ENCODE data around the gene FAM210A.

Gene FAM210A

GRCh38 chr18:13649397-13650390 is 76.7 kb downstream of the FAM210A start:
- no peak for DNase-seq
- H3K27me3 ChIP-seq (ENCODE audit: insufficient read depth, low read depth, severe bottlenecking) = no peaks in the 10 kb centered on the region
- no peak overlapping the region for H3K4me3 ChIP-seq (ENCODE audit: low read depth, low read length)
- H3K9me3 ChIP-seq (ENCODE audit: severe bottlenecking) = no peaks in the 10 kb centered on the region
- no peak for TF ChIP-seq CTCF (IDR thresholded peaks at IDR 0.05; ENCODE audit: low read depth, low read length)
- no peaks in the 10 kb centered on the region for H3K36me3 ChIP-seq
- no peak overlapping the region for H3K27ac ChIP-seq

GRCh38 chr18:13647761-13648160 is 78.6 kb downstream of the FAM210A start:
- DNase-seq = no peak
- H3K36me3 ChIP-seq = no peaks in the 10 kb centered on the region
- H3K27ac ChIP-seq = no peak overlapping the region
- no peak overlapping the region for H3K4me3 ChIP-seq (ENCODE audit: low read depth, low read length)
- TF ChIP-seq CTCF (IDR thresholded peaks at IDR 0.05; ENCODE audit: low read depth, low read length) = no peak
- H3K9me3 ChIP-seq (ENCODE audit: severe bottlenecking) = no peaks in the 10 kb centered on the region
- H3K27me3 ChIP-seq (ENCODE audit: insufficient read depth, low read depth, severe bottlenecking) = no peaks in the 10 kb centered on the region

GRCh38 chr18:13646633-13647032 is 79.7 kb downstream of the FAM210A start:
- Histone ChIP-seq H3K27me3 (ENCODE audit: insufficient read depth, low read depth, severe bottlenecking) (no peaks in the 10 kb centered on the region), H3K36me3 (no peaks in the 10 kb centered on the region), H3K9me3 (ENCODE audit: severe bottlenecking) (no peaks in the 10 kb centered on the region), H3K27ac (no peak overlapping the region), H3K4me3 (ENCODE audit: low read depth, low read length) (no peak overlapping the region)
- DNase-seq = no peak
- no peak for TF ChIP-seq CTCF (IDR thresholded peaks at IDR 0.05; ENCODE audit: low read depth, low read length)

- H3K9me3 ChIP-seq (ENCODE audit: severe bottlenecking) = no peaks in the 10 kb centered on the region
- DNase-seq = no peak
- no peaks in the 10 kb centered on the region for H3K27me3 ChIP-seq (ENCODE audit: insufficient read depth, low read depth, severe bottlenecking)
- no peak overlapping the region for H3K4me3 ChIP-seq (ENCODE audit: low read depth, low read length)
- H3K27ac ChIP-seq = no peak overlapping the region
- H3K36me3 ChIP-seq = no peaks in the 10 kb centered on the region
- TF ChIP-seq CTCF (IDR thresholded peaks at IDR 0.05; ENCODE audit: low read depth, low read length) = no peak
Observed at GRCh38 chr18:13645093-13645492, 81.3 kb downstream of the FAM210A start.

GRCh38 chr18:13643261-13643751 is 83.1 kb downstream of the FAM210A start:
- Histone ChIP-seq H3K9me3 (ENCODE audit: severe bottlenecking) (no peaks in the 10 kb centered on the region), H3K36me3 (no peaks in the 10 kb centered on the region), H3K27ac (no peak overlapping the region), H3K27me3 (ENCODE audit: insufficient read depth, low read depth, severe bottlenecking) (no peaks in the 10 kb centered on the region), H3K4me3 (ENCODE audit: low read depth, low read length) (no peak overlapping the region)
- no peak for DNase-seq
- TF ChIP-seq CTCF (IDR thresholded peaks at IDR 0.05; ENCODE audit: low read depth, low read length) = no peak

Measured in WERI-Rb-1 (cell line).